ENCODE data around the gene SNX14.
A peak's percentile ranks its signal among the peaks of the same experiment; 100 is the strongest.
"Not testable (repeated sequence)": the region's sequence is repeated elsewhere in the genome, so short reads cannot be mapped to it uniquely, and the experiment has no call there.

SNX14 gene

GRCh38 chr6:85593438-85594196, at the start of gene SNX14:
SNX14 (minus strand) TSS chr6:85593858; CDS start chr6:85593718, 140 bp downstream.
- peak; percentile 57 to 65 for DNase-seq (ENCODE audit: low read depth in 2 of 2)

GRCh38 chr6:85642774-85643536, 49.3 kb upstream of the SNX14 start, which contains the start of gene SYNCRIP:
SYNCRIP (minus strand) TSS chr6:85642886; CDS start chr6:85641439, 1,447 bp downstream.
- peak; percentile 95 to 98 for DNase-seq (ENCODE audit: low read depth in 2 of 2)

GRCh38 chr6:85641897-85642773, 48.5 kb upstream of the SNX14 start:
- peak; percentile 13 to 33 for DNase-seq (ENCODE audit: low read depth in 2 of 2)

- DNase-seq (ENCODE audit: low read depth in 2 of 2): peak in 1 of 2 donors; percentile 1
Measured at GRCh38 chr6:85641522-85641896, 47.9 kb upstream of the SNX14 start.

GRCh38 chr6:85640821-85641220, 47.2 kb upstream of the SNX14 start:
- no peak for DNase-seq (ENCODE audit: low read depth in 2 of 2)

GRCh38 chr6:85637579-85637978, 43.9 kb upstream of the SNX14 start:
- no peak for DNase-seq (ENCODE audit: low read depth in 2 of 2)

GRCh38 chr6:85632164-85632942, 38.7 kb upstream of the SNX14 start:
- DNase-seq (ENCODE audit: low read depth in 2 of 2): no peak

GRCh38 chr6:85631117-85631516, 37.5 kb upstream of the SNX14 start:
- not testable (repeated sequence) for DNase-seq (ENCODE audit: low read depth in 2 of 2)

- DNase-seq (ENCODE audit: low read depth in 2 of 2): no peak
Measured at GRCh38 chr6:85628353-85628752, 34.7 kb upstream of the SNX14 start.

- DNase-seq (ENCODE audit: low read depth in 2 of 2): no peak
Measured at GRCh38 chr6:85620308-85620707, 26.6 kb upstream of the SNX14 start.

GRCh38 chr6:85614780-85615179, 21.1 kb upstream of the SNX14 start:
- DNase-seq (ENCODE audit: low read depth in 2 of 2): no peak

- no peak for DNase-seq (ENCODE audit: low read depth in 2 of 2)
Measured at GRCh38 chr6:85612690-85613474, 19.2 kb upstream of the SNX14 start.

GRCh38 chr6:85610182-85610895, 16.7 kb upstream of the SNX14 start:
- no peak for DNase-seq (ENCODE audit: low read depth in 2 of 2)

- DNase-seq (ENCODE audit: low read depth in 2 of 2): no peak
Measured at GRCh38 chr6:85602100-85602499, 8.4 kb upstream of the SNX14 start.

GRCh38 chr6:85600713-85601313, 7.2 kb upstream of the SNX14 start:
- no peak for DNase-seq (ENCODE audit: low read depth in 2 of 2)

- no peak for DNase-seq (ENCODE audit: low read depth in 2 of 2)
Measured at GRCh38 chr6:85594197-85594930, 706 bp upstream of the SNX14 start.

GRCh38 chr6:85592033-85592432, 1.6 kb downstream of the SNX14 start:
- no peak for DNase-seq (ENCODE audit: low read depth in 2 of 2)

- no peak for DNase-seq (ENCODE audit: low read depth in 2 of 2)
Measured at GRCh38 chr6:85591207-85591606, 2.5 kb downstream of the SNX14 start.

- DNase-seq (ENCODE audit: low read depth in 2 of 2): no peak
Measured at GRCh38 chr6:85585741-85586140, 7.9 kb downstream of the SNX14 start.

All from stimulated activated CD8-positive, alpha-beta memory T cell treated with anti-CD3 and anti-CD28 coated beads, Interleukin-2, amount 100 ng/mL, for 1 hour (primary cell).